HEK293 (cell line): Measurements from ENCODE around the gene MTERF1.

Experiments used
- CTCF ChIA-PET: fragments of 350-600 bp; formaldehyde crosslinking; extraction: SDS; loops from one replicate; lab custom pipeline; 2021; ENCODE audit warnings: antibody characterized with exemption; lab: Yijun Ruan, JAX
- POLR2A ChIA-PET: fragments of 300-600 bp; formaldehyde crosslinking; extraction: SDS; loops from one replicate; lab custom pipeline; 2020; ENCODE audit warnings: antibody characterized with exemption, inconsistent platforms; lab: Yijun Ruan, JAX
- H3K27ac ChIP-seq: fragments of 200-500 bp; sonication (Bioruptor generic); 2 replicates; pipeline ENCODE4 v1.5.1; 2014; ENCODE audit warnings: low read depth, low read length, control low read depth, inconsistent platforms; ENCODE audit errors: extremely low read depth
- H3K36me3 ChIP-seq, 2 experiments: fragments of 200-500 bp in 1 of 2; sonication (Bioruptor generic) in 1 of 2; 1 replicate in 1 of 2; 2 replicates in 1 of 2; pipeline ENCODE4 v1.5.1; 2014 to 2017; ENCODE audit warnings: inconsistent platforms in 2 of 2, low read length in 2 of 2; ENCODE audit not compliant: control insufficient read depth in 2 of 2, insufficient read depth in 1 of 2
- H3K4me1 ChIP-seq: fragments of 200-500 bp; sonication (Bioruptor generic); 2 replicates; pipeline ENCODE4 v1.5.1; 2014; ENCODE audit warnings: mild to moderate bottlenecking, low read length, inconsistent platforms; ENCODE audit not compliant: control insufficient read depth, insufficient read depth
- H3K4me3 ChIP-seq: 2 replicates; pipeline ENCODE4 v1.5.1; 2011; ENCODE audit warnings: low read depth, mild to moderate bottlenecking, control low read depth, low read length, moderate library complexity
- H3K9me3 ChIP-seq: fragments of 200-500 bp; sonication (Bioruptor generic); 2 replicates; pipeline ENCODE4 v1.5.1; 2014; ENCODE audit warnings: low read depth, low read length, inconsistent platforms; ENCODE audit not compliant: control insufficient read depth, insufficient read depth
- BCL6B ChIP-seq: fragments of 450-650 bp; formaldehyde crosslinking; IDR thresholded peaks from 2 replicates; pipeline ENCODE4 v1.5.1; 2017; ENCODE audit warnings: missing biosample characterization, missing genetic modification characterization
- GLI2 ChIP-seq: fragments of 450-650 bp; formaldehyde crosslinking; IDR thresholded peaks from 2 replicates; pipeline ENCODE4; 2017; ENCODE audit warnings: missing biosample characterization, missing genetic modification characterization, low read depth, borderline replicate concordance
- KLF7 ChIP-seq: fragments of 450-650 bp; formaldehyde crosslinking; IDR thresholded peaks from 2 replicates; pipeline ENCODE4 v1.5.1; 2016; ENCODE audit warnings: missing biosample characterization, missing genetic modification characterization, borderline replicate concordance
- MZF1 ChIP-seq: fragments of 450-650 bp; formaldehyde crosslinking; IDR thresholded peaks from 2 replicates; pipeline ENCODE4 v1.5.1; 2017; ENCODE audit warnings: missing biosample characterization, missing genetic modification characterization, borderline replicate concordance
- SP3 ChIP-seq: fragments of 450-650 bp; formaldehyde crosslinking; IDR thresholded peaks from 2 replicates; pipeline ENCODE4 v1.5.1; 2016; ENCODE audit warnings: missing biosample characterization, missing genetic modification characterization
- SP7 ChIP-seq: fragments of 450-650 bp; formaldehyde crosslinking; IDR thresholded peaks from 2 replicates; pipeline ENCODE4 v1.5.1; 2016; ENCODE audit warnings: missing biosample characterization, missing genetic modification characterization
- ZBTB11 ChIP-seq: fragments of 450-650 bp; formaldehyde crosslinking; conservative IDR thresholded peaks from 2 replicates; pipeline ENCODE4 v1.5.1; 2016; ENCODE audit warnings: low read depth, missing biosample characterization, missing genetic modification characterization
- ZBTB6 ChIP-seq: fragments of 450-650 bp; formaldehyde crosslinking; IDR thresholded peaks from 2 replicates; pipeline ENCODE4 v1.5.1; 2017; ENCODE audit warnings: missing biosample characterization, missing genetic modification characterization
- ZFP3 ChIP-seq: fragments of 450-650 bp; formaldehyde crosslinking; IDR thresholded peaks from 2 replicates; pipeline ENCODE4 v1.5.1; 2016; ENCODE audit warnings: low read depth, missing biosample characterization, missing genetic modification characterization
- ZNF132 ChIP-seq: fragments of 450-650 bp; formaldehyde crosslinking; IDR thresholded peaks from 2 replicates; pipeline ENCODE4 v1.5.1; 2017; ENCODE audit warnings: missing biosample characterization, missing genetic modification characterization, borderline replicate concordance
- ZNF138 ChIP-seq: fragments of 450-650 bp; formaldehyde crosslinking; IDR thresholded peaks from 2 replicates; pipeline ENCODE4 v1.5.1; 2016; ENCODE audit warnings: missing biosample characterization, missing genetic modification characterization, borderline replicate concordance
- ZNF174 ChIP-seq: fragments of 450-650 bp; formaldehyde crosslinking; IDR thresholded peaks from 2 replicates; pipeline ENCODE4 v1.5.0; 2017; ENCODE audit warnings: missing biosample characterization, mild to moderate bottlenecking, missing genetic modification characterization
- ZNF18 ChIP-seq: fragments of 450-650 bp; formaldehyde crosslinking; IDR thresholded peaks from 2 replicates; pipeline ENCODE4 v1.5.1; 2016; ENCODE audit warnings: missing biosample characterization, missing genetic modification characterization
- ZNF221 ChIP-seq: fragments of 450-650 bp; formaldehyde crosslinking; IDR thresholded peaks from 2 replicates; pipeline ENCODE4 v1.5.1; 2017; ENCODE audit warnings: missing biosample characterization, missing genetic modification characterization, borderline replicate concordance
- ZNF302 ChIP-seq: fragments of 450-650 bp; formaldehyde crosslinking; IDR thresholded peaks from 2 replicates; pipeline ENCODE4 v1.5.1; 2016; ENCODE audit warnings: missing biosample characterization, missing genetic modification characterization, low read depth
- ZNF423 ChIP-seq: fragments of 450-650 bp; formaldehyde crosslinking; IDR thresholded peaks from 2 replicates; pipeline ENCODE4 v1.5.1; 2016; ENCODE audit warnings: missing biosample characterization, missing genetic modification characterization
- ZNF426 ChIP-seq: fragments of 450-650 bp; formaldehyde crosslinking; IDR thresholded peaks from 2 replicates; pipeline ENCODE4 v1.5.1; 2017; ENCODE audit warnings: missing biosample characterization, missing genetic modification characterization, mild to moderate bottlenecking, inconsistent platforms, moderate library complexity
- ZNF488 ChIP-seq: fragments of 450-650 bp; formaldehyde crosslinking; IDR thresholded peaks from 2 replicates; pipeline ENCODE4 v1.5.1; 2016; ENCODE audit warnings: missing biosample characterization, missing genetic modification characterization
- ZNF571 ChIP-seq: fragments of 450-650 bp; formaldehyde crosslinking; IDR thresholded peaks from 2 replicates; pipeline ENCODE4 v1.5.0; 2017; ENCODE audit warnings: missing biosample characterization, missing genetic modification characterization
- ZNF626 ChIP-seq: fragments of 450-650 bp; sonication (Bioruptor Pico); formaldehyde crosslinking; IDR thresholded peaks from 2 replicates; pipeline ENCODE4 v1.5.1; 2018; ENCODE audit warnings: missing biosample characterization, missing genetic modification characterization, inconsistent platforms
- ZNF701 ChIP-seq: fragments of 450-650 bp; formaldehyde crosslinking; IDR thresholded peaks from 2 replicates; pipeline ENCODE4 v1.5.1; 2016; ENCODE audit warnings: missing biosample characterization, missing genetic modification characterization
- ZSCAN18 ChIP-seq: fragments of 450-650 bp; formaldehyde crosslinking; IDR thresholded peaks from 2 replicates; pipeline ENCODE4 v1.5.1; 2016; ENCODE audit warnings: missing biosample characterization, missing genetic modification characterization

The MTERF1 gene

GRCh38 chr7:91876391-91877133 lies 3.9 kb downstream of the MTERF1 start (continued):
- TF ChIP-seq ZNF221 (tag by site-specific recombination) = no peak
- no peak for TF ChIP-seq ZFP3
- TF ChIP-seq ZNF302 = no peak
- TF ChIP-seq ZNF423 (tag by site-specific recombination) = no peak
- TF ChIP-seq ZNF426 (tag by site-specific recombination) = no peak
- TF ChIP-seq BCL6B (tag by site-specific recombination) = no peak
- no peak for TF ChIP-seq ZNF132 (tag by site-specific recombination)

- H3K4me1 ChIP-seq = no peaks in the 10 kb centered on the region
- no peak overlapping the region for H3K4me3 ChIP-seq
- no peaks in the 10 kb centered on the region for H3K9me3 ChIP-seq
- TF ChIP-seq ZNF571 (tag by site-specific recombination) (no peak), SP3 (tag by site-specific recombination) (no peak), ZNF18 (tag by site-specific recombination) (no peak), GLI2 (tag by site-specific recombination) (no peak), ZNF488 (tag by site-specific recombination) (no peak), ZBTB6 (tag by site-specific recombination) (no peak), ZNF138 (tag by site-specific recombination) (no peak), ZFP3 (no peak), ZSCAN18 (tag by site-specific recombination) (no peak), SP7 (tag by site-specific recombination) (no peak), ZNF626 (no peak), ZNF701 (tag by site-specific recombination) (no peak), KLF7 (tag by site-specific recombination) (no peak), ZNF174 (tag by site-specific recombination) (no peak), ZBTB11 (tag by site-specific recombination) (no peak), MZF1 (tag by site-specific recombination) (no peak)
- ChIA-PET POLR2A (no interaction called here), CTCF (interaction anchor here (0.6 to 1.4 kb wide), 3 partner anchors 45 to 132 kb away, joined by 3 to 5 read pairs (median 4); no protein-coding TSS in a partner anchor)
- peaks cover 0 to 35% of the 10 kb centered on the region in 2 experiments; a peak in 1 of 3 replicates for H3K36me3 ChIP-seq
- no peak overlapping the region for H3K27ac ChIP-seq
These were observed 4.7 kb downstream of the MTERF1 start for GRCh38 chr7:91875851-91876250.
